Activated CD8-positive, alpha-beta memory T cell treated with anti-CD3 and anti-CD28 coated beads for 36 hours (primary cell): ENCODE measurements around the gene C19orf53. TPM values are rescaled to one million over a fixed set of nuclear protein-coding genes. Genes with fewer than 3 reads are reported as not detected.
"Not testable (repeated sequence)": the region's sequence is repeated elsewhere in the genome, so short reads cannot be mapped to it uniquely, and the experiment has no call there.

Experiments used
- CTCF ChIA-PET: fragments of 350-600 bp; sonication (Branson Sonifier 250); formaldehyde crosslinking; loops from one replicate; lab custom pipeline; 2021; ENCODE audit warnings: antibody characterized with exemption; lab: Charles Lee
- POLR2A ChIA-PET: fragments of 350-600 bp; sonication (Branson Sonifier 250); formaldehyde crosslinking; loops from one replicate; lab custom pipeline; 2021; ENCODE audit warnings: antibody characterized with exemption; lab: Charles Lee
- total RNA-seq, 2 experiments: library from RNA; stranded (reverse); gene quantifications; one replicate each; pipeline ENCODE4 v1.2.3, GENCODE V29; 2021

Gene C19orf53
- total RNA-seq, 2 experiments from 2014 or later, result 142 to 148 TPM

DNA sequence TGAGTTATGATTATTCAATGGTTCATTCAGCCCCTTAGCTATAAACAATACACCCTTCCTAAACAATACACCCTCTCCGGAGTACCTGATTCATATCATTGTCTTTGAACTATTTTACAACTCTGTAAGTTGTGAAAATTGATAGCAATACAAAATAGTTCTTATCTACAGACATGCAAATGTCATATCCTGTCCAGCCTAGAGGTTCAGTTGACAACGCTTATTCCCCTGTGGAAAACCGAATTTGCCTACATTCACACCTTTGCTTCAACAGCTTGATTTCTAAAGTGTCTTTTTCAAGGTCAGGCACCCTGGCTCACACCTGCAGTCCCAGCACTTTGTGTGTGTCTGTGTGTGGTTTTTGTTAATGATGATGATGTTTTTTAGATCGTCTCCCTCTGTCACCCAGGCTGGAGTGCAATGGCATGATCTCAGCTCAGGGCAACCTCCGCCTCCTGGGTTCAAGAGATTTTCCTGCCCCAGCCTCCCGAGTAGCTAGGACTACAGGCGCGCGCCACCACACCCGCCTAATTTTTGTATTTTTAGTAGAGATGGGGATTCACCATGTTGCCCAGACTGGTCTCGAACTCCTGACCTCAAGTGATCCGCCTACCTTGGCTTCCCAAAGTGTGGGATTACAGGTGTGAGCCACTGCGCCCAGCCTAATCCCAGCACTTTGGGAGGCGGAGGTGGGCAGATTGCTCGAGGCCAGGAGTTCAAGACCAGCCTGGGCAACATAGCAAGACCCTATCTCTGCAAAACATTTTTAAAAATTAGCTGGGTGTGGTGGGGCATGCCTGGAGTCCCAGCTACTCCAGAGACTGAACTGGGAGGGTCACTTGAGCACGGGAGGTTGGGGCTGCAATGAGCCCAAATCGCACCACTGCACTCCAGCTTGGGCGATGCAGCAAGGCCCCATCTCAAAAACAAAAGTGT is 9.6 kb downstream of the C19orf53 start:
- POLR2A ChIA-PET, result interaction anchor here (0.6 to 1.0 kb wide), 3 partner anchors 9 to 78 kb away, joined by 3 read pairs; no protein-coding TSS in a partner anchor
- CTCF ChIA-PET, result interaction anchor here (0.6 to 9.8 kb wide), 8 partner anchors 11 to 590 kb away, joined by 3 to 103 read pairs (median 4); no protein-coding TSS in a partner anchor

DNA sequence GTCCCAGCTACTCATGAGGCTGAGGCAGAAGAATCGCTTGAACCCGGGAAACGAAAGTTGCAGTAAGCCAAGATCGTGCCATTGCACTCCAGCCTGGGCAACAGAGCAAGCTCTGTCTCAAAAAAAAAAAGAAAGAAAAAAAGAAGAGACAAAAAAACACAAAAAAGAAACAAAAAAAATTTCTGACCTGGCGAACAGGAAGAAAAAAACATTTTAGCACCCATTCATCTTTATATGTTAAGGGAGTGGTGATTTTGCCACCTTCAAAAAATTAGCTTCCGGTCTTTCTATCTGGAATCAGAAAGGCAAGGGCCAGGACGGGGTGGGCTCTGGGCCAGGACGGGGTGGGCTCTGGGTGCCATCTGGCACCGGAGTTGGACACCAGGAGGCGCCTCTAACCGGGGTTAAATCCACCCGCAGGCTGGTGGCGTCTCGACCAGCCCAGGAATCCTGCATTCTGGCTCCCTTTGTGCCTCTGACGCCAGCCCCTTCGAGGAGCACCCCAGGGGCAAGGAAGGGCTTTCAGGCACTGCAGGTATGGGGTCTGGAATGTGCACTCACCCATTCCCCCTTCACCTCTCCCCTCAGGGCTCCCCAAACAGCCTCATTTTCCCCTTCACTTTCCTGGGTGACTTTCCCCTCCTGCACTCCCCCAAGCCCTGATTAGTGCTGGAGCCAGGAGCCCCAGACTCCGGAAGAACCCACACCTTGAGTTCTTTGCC is 10.6 kb downstream of the C19orf53 start:
- ChIA-PET CTCF (interaction anchor here (0.7 to 9.8 kb wide), 8 partner anchors 10 to 88 kb away, joined by 3 to 103 read pairs (median 4); no protein-coding TSS in a partner anchor), POLR2A (interaction anchor here (1.0 kb wide), 1 partner anchor 77 kb away, joined by 3 read pairs; no protein-coding TSS in a partner anchor)

- ChIA-PET POLR2A (interaction anchor here (0.7 to 1.9 kb wide), 3 partner anchors 58 to 342 kb away, joined by 3 to 15 read pairs (median 3); no protein-coding TSS in a partner anchor), CTCF (interaction anchor here (0.7 to 9.8 kb wide), 4 partner anchors 8 to 75 kb away, joined by 3 to 103 read pairs (median 6); no protein-coding TSS in a partner anchor)
These were observed 14.7 kb downstream of the C19orf53 start for GRCh38 chr19:13788991-13789390.

- CTCF ChIA-PET, result interaction anchor here (0.7 kb wide), 2 partner anchors 155 to 269 kb away, joined by 3 read pairs; no protein-coding TSS in a partner anchor
- POLR2A ChIA-PET, result interaction anchor here (0.7 kb wide), 1 partner anchor 27 kb away, joined by 5 read pairs; no protein-coding TSS in a partner anchor
These were observed 16.1 kb downstream of the C19orf53 start for GRCh38 chr19:13790354-13790753.

GRCh38 chr19:13793317-13793716 is 19.1 kb downstream of the C19orf53 start:
- POLR2A ChIA-PET, result not testable (repeated sequence)

GRCh38 chr19:13794398-13794756 is 20.1 kb downstream of the C19orf53 start:
- ChIA-PET CTCF (interaction anchor here (0.9 to 2.0 kb wide), 4 partner anchors 9 to 265 kb away, joined by 3 to 6 read pairs (median 4); a partner anchor contains a TSS), POLR2A (interaction anchor here (1.2 to 2.4 kb wide), 2 partner anchors 42 to 45 kb away, joined by 5 to 11 read pairs; no protein-coding TSS in a partner anchor)

More at GRCh38 chr19:13793317-13793716, 19.1 kb downstream of the C19orf53 start:
- CTCF ChIA-PET, result interaction anchor here (2.0 kb wide), 1 partner anchor 69 kb away, joined by 6 read pairs; no protein-coding TSS in a partner anchor

DNA sequence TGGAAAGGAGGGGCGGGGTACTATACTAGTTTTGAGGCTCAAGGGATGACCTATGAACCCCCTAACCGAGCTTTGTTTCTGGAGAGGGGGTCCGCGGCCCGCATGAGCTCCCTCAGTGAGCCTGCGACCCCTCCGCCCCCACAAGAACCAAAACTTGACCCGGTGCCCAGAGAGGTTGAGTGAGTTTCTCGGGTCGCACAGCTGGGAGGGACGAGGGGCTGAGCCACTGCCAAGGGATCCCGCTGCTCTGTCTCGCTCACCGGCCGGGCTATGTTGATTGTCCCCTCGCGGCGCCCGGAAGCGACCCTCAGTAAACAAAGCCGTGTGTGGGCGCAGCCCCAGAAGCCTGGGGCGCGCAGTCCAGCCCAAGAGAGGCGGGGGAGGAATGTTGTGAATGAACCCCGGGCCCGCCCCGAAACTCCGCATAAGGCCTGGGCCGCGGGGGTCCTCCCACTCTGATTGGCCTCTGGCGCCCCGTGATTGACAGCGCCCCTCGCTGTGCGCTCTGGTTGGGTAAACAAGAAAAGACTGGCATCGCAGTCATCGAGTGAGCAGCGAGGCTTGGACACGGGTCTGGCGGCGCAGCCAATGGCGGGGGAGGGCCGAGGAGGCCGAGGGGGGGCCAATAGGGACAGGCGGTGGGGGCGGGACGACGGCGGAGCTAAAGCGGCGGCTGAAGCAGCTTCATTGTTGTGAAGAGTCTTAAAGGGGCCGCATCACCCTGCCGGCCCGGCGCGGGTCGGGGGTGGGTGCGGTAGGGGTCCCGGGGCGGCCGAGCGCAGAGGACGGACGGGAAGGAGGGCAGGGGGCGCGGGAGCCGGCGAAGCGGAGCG is 20.7 kb downstream of the C19orf53 start, which contains the start of gene ZSWIM4:
ZSWIM4 (plus strand) TSS at position 687 of the 833 bp plus-strand sequence. CDS start 206 bp downstream, outside the sequence.
- POLR2A ChIA-PET, result interaction anchor here (0.5 to 2.4 kb wide), 7 partner anchors 20 to 289 kb away, joined by 3 to 14 read pairs (median 5); partner anchors contain the start of gene C19orf53

GRCh38 chr19:13795595-13796300 is 21.5 kb downstream of the C19orf53 start:
- ChIA-PET CTCF (interaction anchor here (0.5 to 2.2 kb wide), 4 partner anchors 8 to 741 kb away, joined by 3 to 7 read pairs (median 3); a partner anchor contains a TSS), POLR2A (interaction anchor here (1.0 to 2.4 kb wide), 6 partner anchors 21 to 341 kb away, joined by 3 to 14 read pairs (median 4); partner anchors contain the start of gene C19orf53)

More for the DNA sequence above, 20.7 kb downstream of the C19orf53 start, which contains the start of gene ZSWIM4:
- CTCF ChIA-PET, result interaction anchor here (0.5 to 2.0 kb wide), 7 partner anchors 9 to 898 kb away, joined by 3 to 6 read pairs (median 3); a partner anchor contains a TSS

GRCh38 chr19:13796301-13797057 is 22.2 kb downstream of the C19orf53 start:
- CTCF ChIA-PET, result interaction anchor here (0.5 to 2.2 kb wide), 3 partner anchors 8 to 741 kb away, joined by 3 to 7 read pairs (median 4); no protein-coding TSS in a partner anchor
- POLR2A ChIA-PET, result interaction anchor here (1.0 to 2.4 kb wide), 4 partner anchors 22 to 341 kb away, joined by 3 to 14 read pairs (median 8); partner anchors contain the start of gene C19orf53

GRCh38 chr19:13797058-13797440 is 22.8 kb downstream of the C19orf53 start:
- CTCF ChIA-PET, result interaction anchor here (0.6 to 2.2 kb wide), 2 partner anchors 9 to 10 kb away, joined by 4 to 7 read pairs; no protein-coding TSS in a partner anchor
- POLR2A ChIA-PET, result interaction anchor here (2.3 kb wide), 1 partner anchor 22 kb away, joined by 14 read pairs; the partner anchor contains the start of gene C19orf53

GRCh38 chr19:13797870-13798269 is 23.6 kb downstream of the C19orf53 start:
- CTCF ChIA-PET, result interaction anchor here (0.9 to 2.3 kb wide), 3 partner anchors 10 to 64 kb away, joined by 3 to 7 read pairs (median 7); no protein-coding TSS in a partner anchor
- POLR2A ChIA-PET, result interaction anchor here (1.2 kb wide), 1 partner anchor 13 kb away, joined by 3 read pairs; no protein-coding TSS in a partner anchor

DNA sequence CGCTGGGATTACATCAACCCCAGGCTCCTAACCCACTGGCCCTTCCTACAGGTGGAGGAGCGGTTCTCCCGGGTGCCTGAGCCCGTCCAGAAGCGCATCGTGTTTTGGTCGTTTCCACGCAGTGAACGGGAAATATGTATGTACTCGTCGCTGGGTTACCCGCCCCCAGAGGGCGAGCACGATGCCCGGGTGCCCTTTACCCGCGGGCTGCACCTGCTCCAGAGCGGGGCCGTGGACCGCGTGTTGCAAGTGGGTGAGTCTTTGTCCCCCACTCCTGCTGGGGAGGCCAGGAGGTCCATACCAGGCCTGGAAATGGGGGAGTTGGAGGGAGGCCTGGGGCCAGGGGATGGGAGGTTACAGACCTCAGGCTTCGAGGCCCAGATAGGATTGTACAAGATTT is 25.4 kb downstream of the C19orf53 start:
- ChIA-PET POLR2A (interaction anchor here (0.6 kb wide), 1 partner anchor 165 kb away, joined by 4 read pairs; no protein-coding TSS in a partner anchor), CTCF (interaction anchor here (0.7 to 2.3 kb wide), 5 partner anchors 17 to 174 kb away, joined by 3 to 7 read pairs (median 3); no protein-coding TSS in a partner anchor)

- CTCF ChIA-PET, result interaction anchor here (2.0 kb wide), 1 partner anchor 59 kb away, joined by 5 read pairs; no protein-coding TSS in a partner anchor
- POLR2A ChIA-PET, result no interaction called here
These were observed 28.8 kb downstream of the C19orf53 start for GRCh38 chr19:13803038-13803437.

- ChIA-PET CTCF (interaction anchor here (0.7 to 1.9 kb wide), 3 partner anchors 12 to 57 kb away, joined by 3 to 5 read pairs (median 4); no protein-coding TSS in a partner anchor), POLR2A (no interaction called here)
These were observed 30.8 kb downstream of the C19orf53 start for GRCh38 chr19:13804830-13805683.
